Upper lobe of left lung (tissue), 6 donors: ENCODE results near the gene PKDCC. TPM values are rescaled to one million over a fixed set of nuclear protein-coding genes. Genes with fewer than 3 reads are reported as not detected.
"Not testable (repeated sequence)": the region's sequence is repeated elsewhere in the genome, so short reads cannot be mapped to it uniquely, and the experiment has no call there.

Source experiments
- ATAC-seq, 2 donors: fragments of 200-7000 bp; cut with Tn5 transposase; one replicate each; pipeline ENCODE4 v1.9.1; 2022; ENCODE audit warnings: mild to moderate bottlenecking in 2 of 2, moderate library complexity in 2 of 2; ENCODE audit not compliant: low FRiP score in 2 of 2
- DNase-seq, 2 donors: peaks; one replicate each; pipeline ENCODE4 v3.0.0-alpha.2; 2019 to 2020
- H3K27ac ChIP-seq, 4 donors: fragments of 200-600 bp; sonication (generic); one replicate each; pipeline ENCODE4 v1.5.1; 2016 to 2019
- H3K27me3 ChIP-seq, 4 donors: fragments of 200-600 bp; sonication (generic); one replicate each; pipeline ENCODE4 v1.5.1; 2017 to 2019
- H3K36me3 ChIP-seq, 4 donors: fragments of 200-600 bp; sonication (generic); one replicate each; pipeline ENCODE4 v1.5.1; 2016 to 2019
- H3K4me1 ChIP-seq, 4 donors: fragments of 200-600 bp; sonication (generic); one replicate each; pipeline ENCODE4 v1.5.1; 2018 to 2019
- H3K4me3 ChIP-seq, 4 donors: fragments of 200-600 bp; sonication (generic); one replicate each; pipeline ENCODE4 v1.5.1; 2017 to 2019; ENCODE audit warnings: mild to moderate bottlenecking in 2 of 4, moderate library complexity in 1 of 4
- H3K9me3 ChIP-seq, 4 donors: fragments of 200-600 bp; sonication (generic); one replicate each; pipeline ENCODE4 v1.5.1; 2018 to 2019
- EP300 ChIP-seq, 4 donors: sonication (generic); formaldehyde crosslinking; IDR thresholded peaks; one replicate each; pipeline ENCODE4 v1.5.1; 2017; ENCODE audit warnings: antibody characterized with exemption in 4 of 4, control low read depth in 2 of 4
- POLR2A ChIP-seq, 4 donors: fragments of 450-650 bp; IDR thresholded peaks; one replicate each; pipeline ENCODE4 v1.5.1; 2016 to 2017; ENCODE audit warnings: antibody characterized with exemption in 4 of 4, mild to moderate bottlenecking in 2 of 4
- POLR2AphosphoS5 ChIP-seq, 2 donors: sonication (generic); formaldehyde crosslinking; IDR thresholded peaks; one replicate each; pipeline ENCODE4 v1.5.1; 2017; ENCODE audit warnings: antibody characterized with exemption in 2 of 2
- whole genome bisulfite sequencing, 2 donors: methylation state at CpG; one replicate each; pipeline ENCODE4 v1.1.5; 2017 to 2018; 5-methylcytosine and 5-hydroxymethylcytosine counted together
- total RNA-seq, 6 donors: library from RNA; depleted of rRNA in 4 of 6; stranded (reverse); fragments of >200 nt in 4 of 6; gene quantifications; one replicate each; pipeline versions ENCODE4 v1.1.0 to v1.2.1, GENCODE V29; 2016 to 2021
- TF ChIP-seq, protein P1 (sequence below), 6 experiments: fragments of 450-650 bp in 4 of 6; fragments of 200-600 bp in 2 of 6; sonication (generic) in 2 of 6; IDR thresholded peaks; one replicate each; pipeline ENCODE4 v1.5.1; 2016 to 2019; ENCODE audit warnings: antibody characterized with exemption in 6 of 6
- donor health status: DM: no; HTN: no; CAD: no; lungs with moderate emphysema.
- donor health status: DM: no; HTN: yes; CAD: no; lungs with severe emphysema.

Gene PKDCC
- total RNA-seq, 6 donors from 2014 or later: 65.0 to 156 (median 95.9) TPM

DNA sequence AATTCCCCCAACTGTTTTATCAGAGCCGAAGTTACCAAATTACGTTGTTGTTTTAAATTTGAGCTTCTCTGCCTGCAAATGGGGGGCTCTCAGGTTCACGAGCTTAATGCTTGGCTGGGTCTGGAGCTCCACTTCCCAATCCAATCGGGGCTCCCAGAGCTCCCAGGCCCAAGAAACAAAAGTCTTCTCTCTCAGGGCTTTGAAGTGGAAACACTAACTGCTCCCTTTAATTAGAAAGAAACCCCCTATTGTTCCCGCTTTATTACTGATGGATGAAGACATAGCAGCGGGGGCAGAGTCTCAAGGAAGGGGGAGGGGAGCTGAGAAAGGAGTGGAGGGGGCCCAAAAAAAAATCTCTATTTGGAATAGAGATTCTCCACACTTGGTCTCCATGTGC, 15.6 kb upstream of the PKDCC start:
- H3K27me3 ChIP-seq: no peaks in the 10 kb centered on the region
- ATAC-seq (no peak), DNase-seq (no peak)
- 75 to 83% methylated on average over 6 of the region's 6 CpGs for WGBS, 2 donors
- peaks cover 0 to 3% (median 0%) of the 10 kb centered on the region in 4 donors for H3K4me1 ChIP-seq
- no peaks in the 10 kb centered on the region for H3K9me3 ChIP-seq
- no peak overlapping the region for H3K4me3 ChIP-seq
- H3K36me3 ChIP-seq: no peaks in the 10 kb centered on the region
- TF ChIP-seq, protein P1, sequence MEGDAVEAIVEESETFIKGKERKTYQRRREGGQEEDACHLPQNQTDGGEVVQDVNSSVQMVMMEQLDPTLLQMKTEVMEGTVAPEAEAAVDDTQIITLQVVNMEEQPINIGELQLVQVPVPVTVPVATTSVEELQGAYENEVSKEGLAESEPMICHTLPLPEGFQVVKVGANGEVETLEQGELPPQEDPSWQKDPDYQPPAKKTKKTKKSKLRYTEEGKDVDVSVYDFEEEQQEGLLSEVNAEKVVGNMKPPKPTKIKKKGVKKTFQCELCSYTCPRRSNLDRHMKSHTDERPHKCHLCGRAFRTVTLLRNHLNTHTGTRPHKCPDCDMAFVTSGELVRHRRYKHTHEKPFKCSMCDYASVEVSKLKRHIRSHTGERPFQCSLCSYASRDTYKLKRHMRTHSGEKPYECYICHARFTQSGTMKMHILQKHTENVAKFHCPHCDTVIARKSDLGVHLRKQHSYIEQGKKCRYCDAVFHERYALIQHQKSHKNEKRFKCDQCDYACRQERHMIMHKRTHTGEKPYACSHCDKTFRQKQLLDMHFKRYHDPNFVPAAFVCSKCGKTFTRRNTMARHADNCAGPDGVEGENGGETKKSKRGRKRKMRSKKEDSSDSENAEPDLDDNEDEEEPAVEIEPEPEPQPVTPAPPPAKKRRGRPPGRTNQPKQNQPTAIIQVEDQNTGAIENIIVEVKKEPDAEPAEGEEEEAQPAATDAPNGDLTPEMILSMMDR (IDR thresholded peaks at IDR 0.05): no peak
- TF ChIP-seq POLR2A (IDR thresholded peaks at IDR 0.05): no peak
- no peak for TF ChIP-seq EP300 (IDR thresholded peaks at IDR 0.05)
- TF ChIP-seq POLR2AphosphoS5 (IDR thresholded peaks at IDR 0.05): no peak
- no peak overlapping the region for H3K27ac ChIP-seq

- DNase-seq (no peak), ATAC-seq (no peak)
- H3K27ac ChIP-seq: no peak overlapping the region
- TF ChIP-seq POLR2A (IDR thresholded peaks at IDR 0.05): no peak
- TF ChIP-seq, protein P1 (IDR thresholded peaks at IDR 0.05): no peak
- no peak for TF ChIP-seq EP300 (IDR thresholded peaks at IDR 0.05)
- TF ChIP-seq POLR2AphosphoS5 (IDR thresholded peaks at IDR 0.05): no peak
- H3K27me3 ChIP-seq: no peaks in the 10 kb centered on the region
- no peaks in the 10 kb centered on the region for H3K9me3 ChIP-seq
- H3K4me3 ChIP-seq: no peak overlapping the region
- H3K36me3 ChIP-seq: no peaks in the 10 kb centered on the region
- WGBS, 2 donors: 62 to 82% methylated on average over 11 of the region's 11 CpGs
- H3K4me1 ChIP-seq: peaks cover 0 to 3% (median 0%) of the 10 kb centered on the region in 4 donors
Measured at GRCh38 chr2:42032745-42033144, 15.1 kb upstream of the PKDCC start.

- H3K4me3 ChIP-seq, H3K4me1 ChIP-seq: not testable (repeated sequence)
- 73 to 77% methylated on average over 6 of the region's 6 CpGs for WGBS, 2 donors
Measured at GRCh38 chr2:42034096-42034495, 13.7 kb upstream of the PKDCC start.

GRCh38 chr2:42035241-42035640, 12.6 kb upstream of the PKDCC start:
- Histone ChIP-seq H3K36me3 (no peaks in the 10 kb centered on the region), H3K4me1 (no peaks in the 10 kb centered on the region), H3K27ac (no peak overlapping the region), H3K4me3 (no peak overlapping the region), H3K27me3 (no peaks in the 10 kb centered on the region), H3K9me3 (no peaks in the 10 kb centered on the region)
- ATAC-seq (peak; percentile 21 to 89), DNase-seq (no peak)
- WGBS, 2 donors: 92 to 93% methylated on average over 5 of the region's 5 CpGs
- TF ChIP-seq EP300 (IDR thresholded peaks at IDR 0.05): no peak
- no peak for TF ChIP-seq POLR2AphosphoS5 (IDR thresholded peaks at IDR 0.05)
- TF ChIP-seq, protein P1 (IDR thresholded peaks at IDR 0.05): no peak
- TF ChIP-seq POLR2A (IDR thresholded peaks at IDR 0.05): no peak

More at GRCh38 chr2:42034096-42034495, 13.7 kb upstream of the PKDCC start:
- H3K27ac ChIP-seq, H3K9me3 ChIP-seq, H3K36me3 ChIP-seq, DNase-seq, H3K27me3 ChIP-seq, ATAC-seq: not testable (repeated sequence)

DNA sequence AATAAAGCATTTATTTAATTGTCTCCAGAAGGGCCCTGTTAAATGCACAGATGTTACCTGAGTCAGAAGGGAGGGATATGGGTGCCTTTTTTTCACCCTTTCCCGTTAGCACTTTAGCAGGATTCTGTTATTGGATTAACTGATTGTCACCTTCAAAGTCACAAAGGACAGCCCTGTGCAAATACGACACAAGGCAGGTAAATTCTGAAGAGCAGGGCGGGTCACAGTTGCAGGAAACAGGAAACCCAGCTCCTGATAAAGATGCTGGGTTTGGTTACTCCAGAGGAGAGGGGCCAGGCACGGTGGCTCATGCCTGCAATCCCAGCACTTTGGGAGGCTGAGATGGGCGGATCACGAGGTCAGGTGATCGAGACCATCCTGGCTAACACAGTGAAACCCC, 11.4 kb upstream of the PKDCC start:
- TF ChIP-seq POLR2AphosphoS5 (IDR thresholded peaks at IDR 0.05) (no peak), EP300 (IDR thresholded peaks at IDR 0.05) (no peak), POLR2A (IDR thresholded peaks at IDR 0.05) (no peak)
- TF ChIP-seq, protein P1 (IDR thresholded peaks at IDR 0.05): no peak
- H3K36me3 ChIP-seq: no peaks in the 10 kb centered on the region
- H3K4me1 ChIP-seq: no peaks in the 10 kb centered on the region
- ATAC-seq: no peak
- 64 to 68% methylated on average over 7 of the region's 7 CpGs for WGBS, 2 donors
- H3K27ac ChIP-seq: no peak overlapping the region
- H3K9me3 ChIP-seq: no peaks in the 10 kb centered on the region
- no peak overlapping the region for H3K4me3 ChIP-seq
- no peaks in the 10 kb centered on the region for H3K27me3 ChIP-seq
- no peak for DNase-seq
